ENCODE results near the gene SLIRP.
"Not testable (repeated sequence)": the region's sequence is repeated elsewhere in the genome, so short reads cannot be mapped to it uniquely, and the experiment has no call there.

SLIRP gene

GRCh38 chr14:77707724-77708408, at the start of gene SLIRP, which contains the start of gene ALKBH1:
Gene SLIRP, plus strand, starts transcription at chr14:77708103. Its CDS starts 9 bp downstream, at chr14:77708112.
Gene ALKBH1, minus strand, starts transcription at chr14:77708023. Its CDS starts 19 bp downstream, at chr14:77708004.
- peak; percentile 56 for DNase-seq

GRCh38 chr14:77659831-77660230, 48.1 kb upstream of the SLIRP start:
- DNase-seq = no peak

GRCh38 chr14:77660754-77661153, 47.1 kb upstream of the SLIRP start:
- no peak for DNase-seq

GRCh38 chr14:77661562-77661961, 46.3 kb upstream of the SLIRP start:
- DNase-seq = not testable (repeated sequence)

- DNase-seq = no peak
These were observed 44.6 kb upstream of the SLIRP start for GRCh38 chr14:77663293-77663692.

- no peak for DNase-seq
These were observed 40.6 kb upstream of the SLIRP start for GRCh38 chr14:77667331-77667730.

GRCh38 chr14:77673193-77673592, 34.7 kb upstream of the SLIRP start:
- DNase-seq = no peak

GRCh38 chr14:77674931-77675330, 33.0 kb upstream of the SLIRP start:
- no peak for DNase-seq

GRCh38 chr14:77681196-77682157, 26.4 kb upstream of the SLIRP start:
- no peak for DNase-seq

GRCh38 chr14:77682158-77682553, 25.7 kb upstream of the SLIRP start:
- DNase-seq = no peak

GRCh38 chr14:77691259-77691658, 16.6 kb upstream of the SLIRP start:
- DNase-seq = no peak

- no peak for DNase-seq
These were observed 564 bp upstream of the SLIRP start for GRCh38 chr14:77707355-77707723.

GRCh38 chr14:77708749-77709148, 846 bp downstream of the SLIRP start:
- DNase-seq = no peak

GRCh38 chr14:77709412-77709811, 1.5 kb downstream of the SLIRP start:
- no peak for DNase-seq

GRCh38 chr14:77710364-77710763, 2.5 kb downstream of the SLIRP start:
- DNase-seq = no peak

GRCh38 chr14:77714926-77715325, 7.0 kb downstream of the SLIRP start:
- no peak for DNase-seq

- no peak for DNase-seq
These were observed 9.9 kb downstream of the SLIRP start for GRCh38 chr14:77717608-77718305.

GRCh38 chr14:77721437-77721836, 13.5 kb downstream of the SLIRP start:
- no peak for DNase-seq

- no peak for DNase-seq
These were observed 14.4 kb downstream of the SLIRP start for GRCh38 chr14:77722301-77722700.

- DNase-seq = no peak
These were observed 23.1 kb downstream of the SLIRP start for GRCh38 chr14:77730976-77731497.

- DNase-seq = no peak
These were observed 30.8 kb downstream of the SLIRP start for GRCh38 chr14:77738559-77739250.

- DNase-seq = no peak
These were observed 33.5 kb downstream of the SLIRP start for GRCh38 chr14:77741438-77741837.

Data from NCI-H1048 (cell line).